VCaP (cell line): ENCODE results near the gene KCNMA1.

Source experiments
- H3K27ac ChIP-seq: fragments of 450-650 bp; 2 replicates; pipeline ENCODE4 v1.5.1; 2017
- TF ChIP-seq, protein P1 (sequence below): fragments of 450-650 bp; conservative IDR thresholded peaks from 2 replicates; pipeline ENCODE4 v1.5.1; 2017; ENCODE audit warnings: mild to moderate bottlenecking, moderate library complexity

KCNMA1 gene

DNA sequence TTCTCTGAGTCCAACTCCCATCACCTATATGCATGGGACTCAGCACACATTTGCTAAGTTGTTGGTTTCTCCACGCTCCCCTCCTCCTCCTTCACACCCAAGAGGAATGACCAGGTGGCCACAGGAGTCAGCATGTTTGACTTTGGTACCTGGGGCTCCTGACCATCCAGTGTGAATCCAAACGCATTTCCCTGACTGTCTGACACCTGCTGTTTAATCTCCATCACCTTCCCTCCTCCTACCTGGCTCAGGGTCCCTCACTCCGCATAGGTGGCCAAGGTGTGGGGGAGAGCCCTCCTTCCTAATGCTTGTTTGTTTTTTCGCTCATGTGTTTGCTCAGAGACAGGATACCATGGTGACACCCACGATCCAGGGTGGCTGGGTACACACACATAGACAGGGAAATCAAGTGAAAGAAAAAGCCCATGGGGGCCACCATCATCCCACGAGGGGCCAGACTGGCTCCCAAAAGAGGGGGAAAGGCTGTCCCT lies 194.9 kb downstream of the KCNMA1 start:
- TF ChIP-seq, protein P1, sequence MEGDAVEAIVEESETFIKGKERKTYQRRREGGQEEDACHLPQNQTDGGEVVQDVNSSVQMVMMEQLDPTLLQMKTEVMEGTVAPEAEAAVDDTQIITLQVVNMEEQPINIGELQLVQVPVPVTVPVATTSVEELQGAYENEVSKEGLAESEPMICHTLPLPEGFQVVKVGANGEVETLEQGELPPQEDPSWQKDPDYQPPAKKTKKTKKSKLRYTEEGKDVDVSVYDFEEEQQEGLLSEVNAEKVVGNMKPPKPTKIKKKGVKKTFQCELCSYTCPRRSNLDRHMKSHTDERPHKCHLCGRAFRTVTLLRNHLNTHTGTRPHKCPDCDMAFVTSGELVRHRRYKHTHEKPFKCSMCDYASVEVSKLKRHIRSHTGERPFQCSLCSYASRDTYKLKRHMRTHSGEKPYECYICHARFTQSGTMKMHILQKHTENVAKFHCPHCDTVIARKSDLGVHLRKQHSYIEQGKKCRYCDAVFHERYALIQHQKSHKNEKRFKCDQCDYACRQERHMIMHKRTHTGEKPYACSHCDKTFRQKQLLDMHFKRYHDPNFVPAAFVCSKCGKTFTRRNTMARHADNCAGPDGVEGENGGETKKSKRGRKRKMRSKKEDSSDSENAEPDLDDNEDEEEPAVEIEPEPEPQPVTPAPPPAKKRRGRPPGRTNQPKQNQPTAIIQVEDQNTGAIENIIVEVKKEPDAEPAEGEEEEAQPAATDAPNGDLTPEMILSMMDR, result no peak
- H3K27ac ChIP-seq, result no peak overlapping the region

DNA sequence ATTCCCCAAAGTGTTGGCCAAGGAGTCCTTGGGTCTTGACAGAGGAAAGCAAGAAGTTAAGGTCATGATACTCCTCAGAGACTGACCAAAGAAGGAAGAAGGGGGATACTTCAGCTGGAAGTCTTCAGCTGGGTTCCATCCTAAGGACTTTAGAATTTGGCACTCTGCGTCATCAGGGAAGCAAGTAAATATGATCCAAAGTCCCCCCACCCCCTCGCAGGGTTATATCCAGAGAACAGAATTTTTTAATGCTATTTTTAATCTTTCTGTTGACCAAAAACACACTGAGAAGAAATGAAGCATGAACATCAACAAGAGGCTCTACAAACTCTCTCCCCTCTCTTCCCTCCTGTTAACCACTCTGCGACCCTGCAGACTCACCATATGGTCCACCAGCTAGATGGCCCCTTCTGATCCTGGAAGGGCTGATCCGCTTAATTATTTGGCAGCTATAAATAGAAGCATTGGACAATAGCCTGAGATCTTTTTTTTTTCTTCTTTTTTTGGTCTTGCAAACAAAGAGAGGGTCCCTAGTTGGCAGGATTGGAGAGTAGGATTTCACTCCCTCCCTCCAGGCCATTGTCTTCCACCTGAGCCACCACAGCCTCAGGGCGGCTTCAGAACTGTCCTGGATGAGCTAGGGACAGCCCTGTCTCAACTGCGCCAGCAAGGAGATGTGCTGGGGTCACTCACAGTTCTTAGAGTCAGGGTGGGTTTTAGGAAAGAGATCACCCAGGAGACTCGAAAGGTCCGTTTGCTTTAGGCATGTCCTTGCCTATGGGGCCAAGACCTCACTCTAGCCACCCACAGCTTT lies 196.0 kb downstream of the KCNMA1 start:
- TF ChIP-seq, protein P1, result no peak
- H3K27ac ChIP-seq, result no peak overlapping the region

DNA sequence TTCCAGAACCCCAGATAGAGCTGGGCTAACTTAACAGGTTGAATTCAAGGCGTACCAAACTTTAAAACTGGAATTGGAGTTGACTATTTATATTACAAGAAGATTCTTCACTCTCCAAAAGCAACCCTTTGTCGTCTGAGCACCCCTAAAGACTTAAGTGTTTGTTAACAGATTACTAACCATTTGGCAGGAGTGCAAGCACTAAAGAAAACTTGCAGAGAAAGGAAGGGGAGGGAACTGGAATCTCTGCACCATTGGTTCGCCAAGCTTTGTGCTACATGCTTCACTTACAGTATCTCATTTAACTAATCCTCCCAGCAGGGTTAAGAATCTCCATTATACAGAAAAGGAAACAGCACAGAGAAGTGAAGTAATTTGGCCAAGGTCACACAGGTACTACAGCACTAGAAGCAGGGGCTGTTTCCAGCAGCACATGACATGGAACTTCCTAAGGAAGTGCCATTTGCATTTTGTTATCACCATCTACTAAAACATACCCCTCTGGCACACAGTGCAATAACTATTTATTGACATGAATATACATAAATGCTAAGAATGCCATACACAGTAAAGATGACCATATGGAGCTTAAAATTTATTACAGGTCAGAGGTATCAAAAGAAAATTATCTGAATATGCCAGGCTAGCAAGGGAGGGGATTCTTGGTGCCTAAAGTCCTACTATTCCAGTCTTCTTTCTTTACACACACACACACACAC lies 201.2 kb downstream of the KCNMA1 start:
- no peak overlapping the region for H3K27ac ChIP-seq

DNA sequence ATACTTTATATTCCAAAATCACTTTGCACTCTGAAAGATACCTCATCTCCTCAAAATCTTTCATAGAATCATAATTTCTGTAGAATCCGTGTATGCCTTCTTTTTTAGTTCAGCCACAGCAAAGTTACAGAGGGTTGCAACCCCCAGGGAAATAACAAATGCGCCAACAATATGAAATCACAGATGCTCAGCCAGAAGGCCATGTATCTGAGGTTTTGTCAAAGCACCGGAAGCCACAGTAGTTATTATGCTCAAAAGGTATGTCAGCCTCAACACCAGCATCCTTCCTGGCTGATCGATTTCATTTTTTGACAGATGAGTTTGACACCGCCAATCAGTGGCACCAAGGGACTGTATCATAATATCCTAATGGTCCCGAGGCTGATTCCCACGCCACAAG lies 204.1 kb downstream of the KCNMA1 start:
- TF ChIP-seq, protein P1, result no peak
- no peak overlapping the region for H3K27ac ChIP-seq

More for the DNA sequence above, 201.2 kb downstream of the KCNMA1 start:
- TF ChIP-seq, protein P1, result no peak

DNA sequence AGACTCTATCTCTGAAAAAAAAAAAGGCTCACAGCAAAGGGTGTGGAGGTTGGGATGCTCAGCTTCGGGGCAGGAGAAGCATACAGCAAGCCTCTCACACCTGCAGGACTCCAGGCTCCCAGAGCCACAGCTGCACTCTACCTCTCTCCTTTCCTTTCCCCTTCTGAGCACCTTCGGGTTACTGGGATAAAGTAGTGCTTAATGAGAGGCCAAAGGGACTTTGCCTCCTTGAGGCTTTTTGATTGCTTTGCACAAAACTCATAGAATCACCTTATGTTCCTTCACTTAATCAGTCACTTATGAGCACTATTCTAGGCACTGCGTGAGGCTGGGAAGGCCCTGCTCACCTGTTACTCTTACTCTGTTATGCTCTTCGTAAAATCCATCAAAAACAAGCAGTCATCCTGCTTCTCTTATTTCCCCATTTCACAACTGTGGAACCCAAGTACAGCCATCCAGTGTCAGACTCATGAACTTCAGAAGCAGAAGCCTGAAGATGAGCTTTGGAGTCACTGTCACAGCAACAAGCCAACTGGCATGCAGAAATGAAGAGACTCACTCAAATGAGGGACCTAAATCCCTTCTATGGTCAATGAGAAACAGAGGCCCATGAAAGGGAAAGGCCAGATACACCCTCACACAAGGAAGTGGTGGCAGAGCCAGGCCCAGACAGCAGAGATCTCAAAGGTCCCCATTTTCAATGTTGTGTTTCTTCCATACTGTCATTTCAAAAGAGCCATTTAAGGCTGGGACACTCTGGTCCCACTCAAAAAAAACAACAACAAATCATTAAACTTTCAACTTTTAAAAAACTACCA lies 205.4 kb downstream of the KCNMA1 start:
- TF ChIP-seq, protein P1, result no peak
- peak overlapping the region; percentile 56 for H3K27ac ChIP-seq

DNA sequence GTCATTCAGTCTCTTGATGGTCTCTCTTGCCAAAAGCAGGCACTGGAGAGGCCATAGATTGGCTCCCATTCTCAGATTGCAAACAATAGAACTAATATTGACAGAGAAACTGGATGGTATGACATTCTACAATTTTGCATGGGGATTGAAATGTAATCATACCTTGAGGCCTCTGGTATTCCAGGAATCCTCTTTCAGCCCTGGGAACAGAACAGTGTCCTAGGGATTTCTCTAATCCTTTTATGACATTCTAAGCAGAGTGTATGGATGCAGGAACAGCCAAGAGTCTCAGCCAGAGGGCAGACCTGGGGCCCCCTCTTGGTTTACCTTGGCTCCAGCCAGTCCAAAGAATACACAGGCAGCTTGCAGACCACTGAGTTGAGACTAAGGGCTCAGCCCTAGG lies 206.4 kb downstream of the KCNMA1 start:
- H3K27ac ChIP-seq, result peak overlapping the region; percentile 56
- TF ChIP-seq, protein P1, result no peak

DNA sequence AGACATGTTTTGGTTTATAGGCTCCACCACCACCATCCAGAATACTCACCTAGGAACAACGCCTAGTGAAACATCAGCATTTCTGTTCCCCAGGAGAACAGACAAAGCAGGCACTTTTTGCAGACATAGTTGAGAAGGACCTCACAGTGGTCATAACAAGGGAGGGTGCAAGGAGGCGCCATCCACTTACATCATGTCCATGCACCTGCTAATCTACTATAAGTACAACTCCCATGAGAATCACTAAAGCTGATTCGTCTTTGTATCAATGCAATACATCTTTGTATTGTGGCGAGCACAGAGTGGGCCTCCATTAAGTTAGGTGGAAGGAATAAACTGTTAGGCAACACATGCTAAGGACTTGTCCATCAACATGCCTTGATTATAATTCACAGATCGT lies 207.1 kb downstream of the KCNMA1 start:
- peak overlapping the region; percentile 56 for H3K27ac ChIP-seq
- TF ChIP-seq, protein P1, result no peak
